K562 (cell line): Measurements from ENCODE around the gene FN3KRP. TPM values are rescaled to one million over a fixed set of nuclear protein-coding genes. Genes with fewer than 3 reads are reported as not detected.

Experiments used
- CREBBP ChIP-seq: IDR thresholded peaks from one replicate; pipeline ENCODE4 v1.6.1; 2012; ENCODE audit warnings: low read depth, mild to moderate bottlenecking, control low read depth, inconsistent platforms, low read length
- CTCF ChIP-seq, 3 experiments: IDR thresholded peaks in 2 of 3; conservative IDR thresholded peaks in 1 of 3; 2 replicates each; pipeline ENCODE4 v1.5.1; 2011 to 2012; ENCODE audit warnings: low read length in 3 of 3, mild to moderate bottlenecking in 3 of 3, control low read depth in 2 of 3, improper control_type of control experiment in 1 of 3, inconsistent platforms in 1 of 3, low read depth in 1 of 3, mixed read lengths in 1 of 3, moderate library complexity in 1 of 3; ENCODE audit not compliant: insufficient read depth in 2 of 3
- GATAD2A ChIP-seq: fragments of 450-650 bp; IDR thresholded peaks from 2 replicates; pipeline ENCODE4 v1.6.1; 2017
- HDAC2 ChIP-seq: fragments of 450-650 bp; IDR thresholded peaks from 2 replicates; pipeline ENCODE4 v1.6.1; 2016; ENCODE audit warnings: mild to moderate bottlenecking
- HOXB6 ChIP-seq: fragments of 250-450 bp; sonication (Bioruptor Pico); IDR thresholded peaks from 2 replicates; pipeline ENCODE4 v1.5.1; 2022; ENCODE audit warnings: mild to moderate bottlenecking, borderline replicate concordance
- KDM5B ChIP-seq: fragments of 200-600 bp; sonication (generic); IDR thresholded peaks from 2 replicates; pipeline ENCODE4 v1.6.1; 2012; ENCODE audit warnings: low read depth, mild to moderate bottlenecking, moderate library complexity, low read length, control low read depth, inconsistent platforms; ENCODE audit not compliant: insufficient replicate concordance
- MCM5 ChIP-seq: fragments of 450-650 bp; IDR thresholded peaks from 2 replicates; pipeline ENCODE4 v1.6.1; 2016; ENCODE audit warnings: low read depth
- PTTG1 ChIP-seq: fragments of 450-650 bp; IDR thresholded peaks from 2 replicates; pipeline ENCODE4 v1.6.1; 2016; ENCODE audit warnings: low read depth, mild to moderate bottlenecking, missing genetic modification characterization, missing compliant biosample characterization
- RBM25 ChIP-seq: fragments of 200-400 bp; formaldehyde crosslinking; IDR thresholded peaks from 2 replicates; pipeline ENCODE4 v1.6.1; 2018; ENCODE audit warnings: low read length, low read depth, moderate library complexity; ENCODE audit not compliant: severe bottlenecking
- SFPQ ChIP-seq: fragments of 200-400 bp; formaldehyde crosslinking; IDR thresholded peaks from 2 replicates; pipeline ENCODE4 v1.6.1; 2017; ENCODE audit warnings: mild to moderate bottlenecking, low read depth, low read length, moderate library complexity
- XRCC4 ChIP-seq: IDR thresholded peaks from one replicate; pipeline ENCODE4 v1.6.1; 2011; ENCODE audit not compliant: insufficient read depth, insufficient read length; ENCODE audit errors: extremely low read depth
- ZFP36 ChIP-seq: fragments of 150-350 bp; IDR thresholded peaks from 2 replicates; pipeline ENCODE4 v1.6.1; 2018; ENCODE audit warnings: low read length, low read depth; ENCODE audit not compliant: partially characterized antibody
- ZNF165 ChIP-seq: fragments of 250-450 bp; sonication (Bioruptor Pico); IDR thresholded peaks from 2 replicates; pipeline ENCODE4 v1.4.0; 2020; ENCODE audit warnings: borderline replicate concordance
- ZNF347 ChIP-seq: fragments of 450-650 bp; formaldehyde crosslinking; IDR thresholded peaks from 2 replicates; pipeline ENCODE4 v1.4.0; 2020; ENCODE audit warnings: low read depth, mild to moderate bottlenecking, moderate library complexity
- ZNF75A ChIP-seq: fragments of 450-650 bp; formaldehyde crosslinking; IDR thresholded peaks from 2 replicates; pipeline ENCODE4 v1.4.0; 2020; ENCODE audit warnings: mild to moderate bottlenecking
- polyA plus RNA-seq, 8 experiments: library from polyadenylated mRNA; depleted of rRNA in 4 of 8; stranded (reverse) in 5 of 8; unstranded in 3 of 8; fragments of >200 nt; fragmentation: Nextera tagmentation in 2 of 8; fragmentation: Illumina TruSeq in 1 of 8; extraction: Ambion mirVana in 2 of 8; extraction: Trizol in 1 of 8; gene quantifications; 2 replicates each; pipeline versions ENCODE4 v1.2.1 to v1.2.3, GENCODE V29; 2011 to 2014; ENCODE audit warnings: inconsistent platforms in 1 of 8, missing spikeins in 1 of 8
- total RNA-seq, 7 experiments: library from RNA; depleted of rRNA in 6 of 7; stranded (reverse); fragments of >200 nt in 6 of 7; fragmentation: Illumina TruSeq in 2 of 7; extraction: Trizol in 2 of 7; gene quantifications; 2 replicates each; pipeline versions ENCODE4 v1.2.1 to v1.2.3, GENCODE V29; 2011 to 2021; ENCODE audit warnings: low replicate concordance in 1 of 7
- TF ChIP-seq, protein P1 (sequence below): fragments of 450-650 bp; IDR thresholded peaks from 2 replicates; pipeline ENCODE4 v1.6.1; 2017; ENCODE audit warnings: antibody characterized with exemption, mild to moderate bottlenecking
- TF ChIP-seq, protein P2 (sequence below): fragments of 200-800 bp; sonication (Bioruptor generic); IDR thresholded peaks from 2 replicates; pipeline ENCODE4 v1.6.1; 2017; ENCODE audit warnings: missing genetic modification characterization, missing compliant biosample characterization

The FN3KRP gene
- total and polyA plus RNA-seq, 9 of the 15 experiments (the other 6 are each of a cell fraction or from before 2014, with no cell fraction given): 2.0 to 32.1 (median 24.9) TPM

GRCh38 chr17:82734987-82735866 is 18.7 kb downstream of the FN3KRP start, which contains the start of gene FN3K (continued):
- TF ChIP-seq, protein P1, sequence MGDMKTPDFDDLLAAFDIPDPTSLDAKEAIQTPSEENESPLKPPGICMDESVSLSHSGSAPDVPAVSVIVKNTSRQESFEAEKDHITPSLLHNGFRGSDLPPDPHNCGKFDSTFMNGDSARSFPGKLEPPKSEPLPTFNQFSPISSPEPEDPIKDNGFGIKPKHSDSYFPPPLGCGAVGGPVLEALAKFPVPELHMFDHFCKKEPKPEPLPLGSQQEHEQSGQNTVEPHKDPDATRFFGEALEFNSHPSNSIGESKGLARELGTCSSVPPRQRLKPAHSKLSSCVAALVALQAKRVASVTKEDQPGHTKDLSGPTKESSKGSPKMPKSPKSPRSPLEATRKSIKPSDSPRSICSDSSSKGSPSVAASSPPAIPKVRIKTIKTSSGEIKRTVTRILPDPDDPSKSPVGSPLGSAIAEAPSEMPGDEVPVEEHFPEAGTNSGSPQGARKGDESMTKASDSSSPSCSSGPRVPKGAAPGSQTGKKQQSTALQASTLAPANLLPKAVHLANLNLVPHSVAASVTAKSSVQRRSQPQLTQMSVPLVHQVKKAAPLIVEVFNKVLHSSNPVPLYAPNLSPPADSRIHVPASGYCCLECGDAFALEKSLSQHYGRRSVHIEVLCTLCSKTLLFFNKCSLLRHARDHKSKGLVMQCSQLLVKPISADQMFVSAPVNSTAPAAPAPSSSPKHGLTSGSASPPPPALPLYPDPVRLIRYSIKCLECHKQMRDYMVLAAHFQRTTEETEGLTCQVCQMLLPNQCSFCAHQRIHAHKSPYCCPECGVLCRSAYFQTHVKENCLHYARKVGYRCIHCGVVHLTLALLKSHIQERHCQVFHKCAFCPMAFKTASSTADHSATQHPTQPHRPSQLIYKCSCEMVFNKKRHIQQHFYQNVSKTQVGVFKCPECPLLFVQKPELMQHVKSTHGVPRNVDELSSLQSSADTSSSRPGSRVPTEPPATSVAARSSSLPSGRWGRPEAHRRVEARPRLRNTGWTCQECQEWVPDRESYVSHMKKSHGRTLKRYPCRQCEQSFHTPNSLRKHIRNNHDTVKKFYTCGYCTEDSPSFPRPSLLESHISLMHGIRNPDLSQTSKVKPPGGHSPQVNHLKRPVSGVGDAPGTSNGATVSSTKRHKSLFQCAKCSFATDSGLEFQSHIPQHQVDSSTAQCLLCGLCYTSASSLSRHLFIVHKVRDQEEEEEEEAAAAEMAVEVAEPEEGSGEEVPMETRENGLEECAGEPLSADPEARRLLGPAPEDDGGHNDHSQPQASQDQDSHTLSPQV: peak; percentile 73; the same call in 1 of the 2 replicates
- TF ChIP-seq ZNF75A (CRISPR knock-in tag) (no peak), MCM5 (no peak), ZFP36 (no peak), HDAC2 (no peak), CTCF (IDR thresholded peaks at IDR 0.05 in 2 of 3, conservative IDR thresholded peaks at IDR 0.05 in 1 of 3; ENCODE audit: insufficient read depth in 2 of 3, low read depth in 1 of 3, low read length in 3 of 3) (peak in 1 of 3 experiments; percentile 1; a peak in 1 of 6 replicates), HOXB6 (CRISPR knock-in tag) (no peak), RBM25 (no peak), XRCC4 (no peak), KDM5B (peak; percentile 59), GATAD2A (0 out of 2 replicates have a peak, but pooled peaks have one; percentile 20), SFPQ (no peak), ZNF165 (CRISPR knock-in tag) (no peak), PTTG1 (tag) (no peak), ZNF347 (CRISPR knock-in tag) (no peak), CREBBP (no peak)
- TF ChIP-seq, protein P2, sequence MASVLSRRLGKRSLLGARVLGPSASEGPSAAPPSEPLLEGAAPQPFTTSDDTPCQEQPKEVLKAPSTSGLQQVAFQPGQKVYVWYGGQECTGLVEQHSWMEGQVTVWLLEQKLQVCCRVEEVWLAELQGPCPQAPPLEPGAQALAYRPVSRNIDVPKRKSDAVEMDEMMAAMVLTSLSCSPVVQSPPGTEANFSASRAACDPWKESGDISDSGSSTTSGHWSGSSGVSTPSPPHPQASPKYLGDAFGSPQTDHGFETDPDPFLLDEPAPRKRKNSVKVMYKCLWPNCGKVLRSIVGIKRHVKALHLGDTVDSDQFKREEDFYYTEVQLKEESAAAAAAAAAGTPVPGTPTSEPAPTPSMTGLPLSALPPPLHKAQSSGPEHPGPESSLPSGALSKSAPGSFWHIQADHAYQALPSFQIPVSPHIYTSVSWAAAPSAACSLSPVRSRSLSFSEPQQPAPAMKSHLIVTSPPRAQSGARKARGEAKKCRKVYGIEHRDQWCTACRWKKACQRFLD (CRISPR knock-in tag): peak; percentile 90
